Posterior cingulate gyrus (tissue), 11 donors: ENCODE results near the gene CERS6.
"Not testable (repeated sequence)": the region's sequence is repeated elsewhere in the genome, so short reads cannot be mapped to it uniquely, and the experiment has no call there.

ENCODE experiments used
- DNase-seq, 10 donors: peaks; one replicate each; pipeline versions ENCODE4 v3.0.0 to v3.0.0-alpha.2; 2020 to 2021; ENCODE audit warnings: mixed read lengths in 3 of 10
- intact Hi-C: fragments of 100-400 bp; cut with DNase I; formaldehyde crosslinking; loops from one replicate; pipeline ENCODE4 v1.15.1; 2023

CERS6 gene

GRCh38 chr2:168466190-168466737 is 10.2 kb downstream of the CERS6 start:
- intact Hi-C loops = no loop called here
- no peak for DNase-seq

- intact Hi-C loops = no loop called here
- no peak for DNase-seq
These were observed 10.9 kb downstream of the CERS6 start for GRCh38 chr2:168466834-168467565.

GRCh38 chr2:168467729-168468128 is 11.7 kb downstream of the CERS6 start:
- DNase-seq = no peak
- intact Hi-C loops = no loop called here

DNA sequence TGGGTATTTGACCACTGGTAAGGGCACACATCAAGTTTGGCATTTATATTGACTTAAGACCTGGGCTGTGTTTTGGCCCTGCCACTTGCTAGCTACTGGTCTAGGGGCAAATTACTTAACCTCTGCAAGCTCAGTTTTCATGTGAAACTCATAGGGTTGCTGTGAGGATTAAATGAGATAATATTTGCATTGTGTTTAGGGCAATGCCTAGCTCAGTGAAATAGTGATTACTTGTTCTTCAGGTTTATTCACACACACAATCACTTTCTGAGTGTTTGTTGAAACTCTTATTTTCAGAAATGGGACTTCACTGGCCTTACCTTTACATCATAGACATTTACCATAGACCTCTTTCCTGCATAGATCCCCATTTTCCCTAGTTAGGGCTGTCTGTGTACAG is 12.3 kb downstream of the CERS6 start:
- DNase-seq = no peak
- intact Hi-C loops = no loop called here

- intact Hi-C loops = no loop called here
- no peak for DNase-seq
These were observed 13.4 kb downstream of the CERS6 start for GRCh38 chr2:168469281-168469988.

DNA sequence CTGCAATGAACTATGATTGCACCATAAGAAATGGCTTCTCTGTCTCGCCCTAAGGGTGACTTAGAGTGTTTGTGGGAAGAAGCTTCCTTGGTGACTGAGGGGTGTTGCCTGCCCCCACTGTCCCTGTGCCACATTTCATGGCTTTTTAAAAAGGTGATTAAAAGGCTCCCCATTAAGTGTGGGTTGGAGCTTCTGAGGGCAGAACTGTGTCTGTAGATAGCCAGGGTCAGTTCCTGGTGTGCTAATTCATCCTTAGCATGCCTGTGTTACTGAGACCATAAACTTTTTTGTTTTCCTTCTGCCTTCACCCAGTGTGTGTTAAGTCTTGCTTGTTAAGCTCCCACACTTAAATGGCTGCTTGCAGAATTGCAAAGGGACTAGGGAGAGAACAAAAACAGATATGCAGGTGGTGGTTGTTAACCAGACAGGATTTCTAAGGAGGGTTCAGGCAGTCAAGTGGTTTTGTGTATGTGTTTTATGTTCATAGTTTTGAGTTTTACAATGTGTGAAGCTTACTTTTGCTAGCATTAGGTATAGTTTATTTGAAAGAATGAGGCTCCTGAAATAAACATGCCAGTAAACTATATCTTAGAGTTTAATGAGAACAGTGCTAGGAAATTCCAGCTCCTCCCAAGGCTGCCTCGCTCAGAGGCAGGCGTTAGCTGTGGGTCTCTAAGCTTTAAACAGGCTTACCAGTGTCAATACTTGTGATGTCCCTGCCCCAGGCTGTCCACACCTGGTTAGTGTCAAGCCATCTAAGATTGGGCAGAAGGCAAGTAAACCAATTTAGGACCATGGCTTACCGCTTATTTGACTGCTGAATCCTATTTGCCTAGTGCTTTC is 14.5 kb downstream of the CERS6 start:
- intact Hi-C loops = no loop called here
- no peak for DNase-seq

DNA sequence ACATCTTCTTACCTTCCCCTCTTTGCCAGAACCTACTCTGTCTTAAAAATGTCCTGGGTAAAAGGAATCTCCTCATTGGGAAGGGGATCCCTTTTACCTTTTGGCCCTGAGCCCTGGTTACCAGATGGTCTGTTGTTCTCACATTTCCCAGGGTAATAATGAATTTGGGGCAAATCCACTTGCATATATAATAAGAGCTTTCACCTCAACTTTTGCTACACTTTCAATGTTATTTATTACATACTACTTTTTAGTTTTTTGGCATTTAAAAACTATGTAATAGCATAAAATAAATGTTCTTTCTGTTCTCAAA is 15.0 kb downstream of the CERS6 start:
- intact Hi-C loops = no loop called here

DNA sequence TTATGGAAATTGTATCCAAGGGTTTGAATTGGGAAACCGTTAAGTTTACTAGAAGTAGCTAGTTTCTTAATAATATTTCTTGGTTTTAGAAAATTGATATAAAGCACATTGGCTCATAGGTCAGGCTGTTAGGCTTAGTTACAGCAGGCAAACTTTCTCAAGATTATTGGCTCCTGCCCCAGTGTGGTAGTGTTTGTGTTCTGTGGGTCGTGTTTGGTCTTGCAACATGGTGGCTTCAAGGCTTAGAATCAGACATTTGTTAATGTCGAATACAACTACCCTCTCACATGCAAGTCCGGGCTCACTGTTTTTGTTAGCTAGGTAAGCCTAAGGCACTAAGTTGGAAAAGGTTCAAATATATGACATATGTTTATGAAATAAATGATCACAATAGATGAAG is 19.6 kb downstream of the CERS6 start:
- intact Hi-C loops = no loop called here
- DNase-seq = no peak

More for the DNA sequence above, 15.0 kb downstream of the CERS6 start:
- DNase-seq = no peak

DNA sequence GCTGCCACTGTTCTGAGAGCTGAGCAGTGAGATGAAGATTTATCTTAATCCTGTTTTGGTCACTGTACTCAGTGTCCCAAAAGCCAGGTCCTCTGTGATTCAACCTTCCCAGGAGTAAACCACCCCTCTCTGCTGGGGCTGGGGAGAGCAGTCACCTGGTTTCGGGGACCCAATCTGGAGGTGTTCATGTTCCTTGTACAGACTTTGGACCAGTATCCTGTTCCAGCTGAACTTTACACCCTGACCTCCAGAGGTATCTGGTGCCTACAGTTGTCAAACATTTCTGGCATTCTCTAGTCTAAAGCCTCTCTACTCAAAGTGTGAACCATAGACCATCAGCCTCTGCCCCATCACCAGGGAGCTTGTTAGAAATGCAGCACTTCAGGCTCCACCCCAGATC is 22.1 kb downstream of the CERS6 start:
- no peak for DNase-seq
- intact Hi-C loops = no loop called here

DNA sequence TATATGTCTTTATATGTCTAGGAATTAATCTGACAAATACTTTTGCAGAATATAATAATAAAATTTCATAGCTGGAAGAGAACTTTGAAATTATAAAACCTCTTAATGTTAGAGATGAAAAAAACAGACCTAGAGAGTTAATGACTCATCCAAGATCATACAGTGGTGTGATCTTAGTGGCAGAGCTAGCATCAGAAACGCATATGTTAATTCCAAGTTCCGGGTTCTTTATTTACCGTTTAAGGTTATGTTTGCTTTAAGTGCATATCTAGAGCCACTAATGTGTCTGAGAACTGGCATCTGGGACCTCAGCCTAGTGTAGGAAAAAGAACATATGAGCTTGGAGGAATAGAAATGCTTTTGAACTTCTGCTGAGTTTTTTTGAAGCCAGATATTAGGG is 24.3 kb downstream of the CERS6 start:
- intact Hi-C loops = no loop called here
- no peak for DNase-seq

GRCh38 chr2:168480825-168481585 is 24.9 kb downstream of the CERS6 start:
- DNase-seq = no peak
- intact Hi-C loops = no loop called here

DNA sequence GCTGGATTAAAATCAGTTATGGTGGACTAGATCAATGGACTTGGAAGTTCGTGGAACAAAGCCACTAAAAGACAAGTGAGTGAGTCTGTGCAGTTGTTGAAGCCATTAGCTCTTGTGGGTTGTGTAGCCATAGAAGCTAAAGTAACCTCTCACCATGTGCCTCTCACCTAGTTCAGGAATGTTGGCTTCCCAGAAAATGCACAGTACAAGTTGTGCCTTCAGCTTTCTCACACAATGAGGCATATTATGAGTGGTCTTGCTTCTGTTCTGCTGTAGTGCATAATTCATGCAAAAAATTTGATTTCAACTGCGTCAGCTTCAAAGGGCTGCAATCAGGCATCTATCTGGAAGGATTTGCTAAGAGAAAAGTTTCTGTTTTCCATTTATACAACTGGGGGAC is 26.2 kb downstream of the CERS6 start:
- no peak for DNase-seq
- intact Hi-C loops = no loop called here

- no peak for DNase-seq
- intact Hi-C loops = no loop called here
These were observed 27.1 kb downstream of the CERS6 start for GRCh38 chr2:168482952-168483831.

- intact Hi-C loops = no loop called here
- DNase-seq = no peak
These were observed 30.4 kb downstream of the CERS6 start for GRCh38 chr2:168486477-168486876.

- no peak for DNase-seq
- intact Hi-C loops = no loop called here
These were observed 34.2 kb downstream of the CERS6 start for GRCh38 chr2:168490015-168490874.

GRCh38 chr2:168490946-168491605 is 35.0 kb downstream of the CERS6 start:
- no peak for DNase-seq
- intact Hi-C loops = no loop called here

DNA sequence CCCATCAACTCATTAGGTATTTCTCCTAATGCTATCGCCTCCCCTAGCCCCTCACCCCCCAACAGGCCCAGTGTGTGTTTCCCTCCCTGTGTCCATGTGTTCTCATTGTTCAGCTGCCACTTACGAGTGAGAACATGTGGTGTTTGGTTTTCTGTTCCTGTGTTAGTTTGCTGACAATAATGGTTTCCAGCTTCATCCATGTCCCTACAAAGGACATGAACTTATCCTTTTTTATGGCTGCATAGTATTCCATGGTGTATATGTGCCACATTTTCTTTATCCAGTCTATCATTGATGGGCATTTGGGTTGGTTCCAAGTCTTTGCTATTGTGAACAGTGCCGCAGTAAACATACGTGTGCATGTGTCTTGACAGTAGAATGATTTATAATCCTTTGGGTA is 35.7 kb downstream of the CERS6 start:
- DNase-seq, intact Hi-C loops: not testable (repeated sequence)

- intact Hi-C loops, DNase-seq: not testable (repeated sequence)
These were observed 37.1 kb downstream of the CERS6 start for GRCh38 chr2:168493219-168493618.
